ENCODE results near the gene TMEM150B. TPM values are rescaled to one million over a fixed set of nuclear protein-coding genes. Genes with fewer than 3 reads are reported as not detected.

Gene TMEM150B
- total and polyA plus RNA-seq, 2 of the 4 experiments (the other 2 are of a cell fraction) = not detected

- H3K9ac ChIP-seq (ENCODE audit: low read depth, low read length) = no peak overlapping the region
- H3K9me3 ChIP-seq (ENCODE audit: control insufficient read depth, insufficient read depth, low read length) = no peaks in the 10 kb centered on the region
- in situ Hi-C loops (cut with MboI; ENCODE audit: low sequenced_read_pairs) = no loop called here
- H2AK9ac ChIP-seq (replicated peaks; ENCODE audit: low read depth, low read length, poor library complexity) = no peak overlapping the region
- H4K8ac ChIP-seq (ENCODE audit: low read depth in 2 of 2, low read length in 2 of 2) = no peak overlapping the region
- H2BK120ac ChIP-seq (ENCODE audit: low read depth, low read length) = no peak overlapping the region
- H2BK20ac ChIP-seq (ENCODE audit: low read depth, low read length) = no peak overlapping the region
- H3K18ac ChIP-seq (ENCODE audit: low read depth, low read length) = no peak overlapping the region
- TF ChIP-seq, protein P1, sequence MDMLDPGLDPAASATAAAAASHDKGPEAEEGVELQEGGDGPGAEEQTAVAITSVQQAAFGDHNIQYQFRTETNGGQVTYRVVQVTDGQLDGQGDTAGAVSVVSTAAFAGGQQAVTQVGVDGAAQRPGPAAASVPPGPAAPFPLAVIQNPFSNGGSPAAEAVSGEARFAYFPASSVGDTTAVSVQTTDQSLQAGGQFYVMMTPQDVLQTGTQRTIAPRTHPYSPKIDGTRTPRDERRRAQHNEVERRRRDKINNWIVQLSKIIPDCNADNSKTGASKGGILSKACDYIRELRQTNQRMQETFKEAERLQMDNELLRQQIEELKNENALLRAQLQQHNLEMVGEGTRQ (IDR thresholded peaks at IDR 0.05; ENCODE audit: low read depth, low read length) = no peak
- no peak for TF ChIP-seq CHD1 (IDR thresholded peaks at IDR 0.05; ENCODE audit: low read depth, low read length)
- no peak for TF ChIP-seq FOS (IDR thresholded peaks at IDR 0.05; ENCODE audit: low read depth, low read length)
- TF ChIP-seq POLR2A (IDR thresholded peaks at IDR 0.05; ENCODE audit: low read depth, low read length) = no peak
- no peak for TF ChIP-seq BHLHE40 (IDR thresholded peaks at IDR 0.05; ENCODE audit: low read depth, low read length)
- TF ChIP-seq RFX5 (IDR thresholded peaks at IDR 0.05; ENCODE audit: low read depth, low read length) = no peak
- TF ChIP-seq RAD21 (IDR thresholded peaks at IDR 0.05; ENCODE audit: low read length) = no peak
- TF ChIP-seq CTCF (conservative IDR thresholded peaks at IDR 0.05; ENCODE audit: low read depth, low read length) = no peak
- no peak for TF ChIP-seq NFE2L2 (IDR thresholded peaks at IDR 0.05; ENCODE audit: low read depth, low read length)
- no peak for TF ChIP-seq CEBPB (IDR thresholded peaks at IDR 0.05; ENCODE audit: low read depth, low read length)
- no peak for TF ChIP-seq SMC3 (IDR thresholded peaks at IDR 0.05; ENCODE audit: low read depth, low read length)
- DNase-seq (no peak), ATAC-seq (ENCODE audit: low read depth) (no peak)
- no peak overlapping the region for H4K5ac ChIP-seq (ENCODE audit: low read depth, low read length)
- H4K91ac ChIP-seq (ENCODE audit: insufficient read depth, low read depth, low read length) = no peak overlapping the region
- H2AFZ ChIP-seq (replicated peaks; ENCODE audit: low read length, poor library complexity) = no peak overlapping the region
- no peak overlapping the region for H3K56ac ChIP-seq (ENCODE audit: extremely low read depth, insufficient read depth, low read length)
- H2BK15ac ChIP-seq (ENCODE audit: low read depth, low read length) = no peak overlapping the region
- H3K27me3 ChIP-seq (ENCODE audit: control insufficient read depth, insufficient read depth, low read length) = peaks cover 11% of the 10 kb centered on the region
- H3K14ac ChIP-seq (replicated peaks; ENCODE audit: low read depth, low read length) = no peak overlapping the region
- H4K20me1 ChIP-seq (ENCODE audit: insufficient read depth, low read length) = no peaks in the 10 kb centered on the region; the same call in 1 of the 2 replicates
- H3K27ac ChIP-seq (ENCODE audit: insufficient read depth, low read length) = no peak overlapping the region
- peaks cover 16% of the 10 kb centered on the region; the same call in 1 of the 2 replicates for H3K36me3 ChIP-seq (ENCODE audit: control insufficient read depth, insufficient read depth, low read length)
- intact Hi-C loops (cut with micrococcal nuclease) = no loop called here
- peaks cover 3% of the 10 kb centered on the region; the same call in 1 of the 2 replicates for H3K4me1 ChIP-seq (ENCODE audit: control insufficient read depth, insufficient read depth, low read length)
- H3K79me1 ChIP-seq (ENCODE audit: low read depth in 1 of 2, low read length in 2 of 2) = no peaks in the 10 kb centered on the region
- H2AK5ac ChIP-seq (ENCODE audit: low read depth, low read length) = no peak overlapping the region
- no peaks in the 10 kb centered on the region for H3K9me1 ChIP-seq (ENCODE audit: insufficient read depth, low read length)
- POLR2A ChIA-PET (ENCODE audit: unreplicated experiment) = no interaction called here
- H3K4me2 ChIP-seq (ENCODE audit: low read depth, low read length) = no peak overlapping the region
- no peak overlapping the region for H2BK5ac ChIP-seq (ENCODE audit: low read depth, low read length, poor library complexity, severe bottlenecking)
- no peak overlapping the region for H3K4ac ChIP-seq (ENCODE audit: low read depth, low read length)
- H3K4me3 ChIP-seq (ENCODE audit: insufficient read depth, low read depth, low read length) = no peak overlapping the region
- 100% methylated on average over 2 of the region's 10 CpGs; no CpG with 5 or more reads in 1 of the 2 experiments for WGBS, 2 experiments (ENCODE audit: extremely low coverage in 2 of 2, insufficient read length in 1 of 2)
- no peak overlapping the region for H3K23ac ChIP-seq (ENCODE audit: low read depth, low read length)
- CTCF ChIA-PET = interaction anchor here (0.5 kb wide), 1 partner anchor 9 kb away, joined by 5 read pairs; no protein-coding TSS in a partner anchor
- no TSS peak for BruUV-seq (replicated peaks)
- dilution Hi-C loops (cut with HindIII; ENCODE audit: low sequenced_read_pairs, unreplicated experiment) = no loop called here
Measured at GRCh38 chr19:55347442-55348009, 22.4 kb upstream of the TMEM150B start.

Data from IMR-90 (cell line).